ENCODE measurements around the gene AGK.

- no peak for TF ChIP-seq CTCF (conservative IDR thresholded peaks at IDR 0.05; ENCODE audit: low read depth, low read length)
- TF ChIP-seq EZH2 (IDR thresholded peaks at IDR 0.05; ENCODE audit: low read length, unreplicated experiment) = no peak
These were observed 16.2 kb upstream of the AGK start for GRCh38 chr7:141534757-141535737.
